T47D (cell line): ENCODE data around the gene HVCN1.
"Not testable (repeated sequence)": the region's sequence is repeated elsewhere in the genome, so short reads cannot be mapped to it uniquely, and the experiment has no call there.

Experiments used
- DNase-seq, 2 experiments: peaks; one replicate each; pipeline versions ENCODE4 v3.0.0 to v3.0.0-alpha.2; 2011 to 2012; ENCODE audit warnings: low read depth in 1 of 2, low spot score in 1 of 2
- JUND ChIP-seq: IDR thresholded peaks from 2 replicates; pipeline ENCODE4 v1.6.1; 2012; ENCODE audit warnings: low read depth
- in situ Hi-C: cut with HindIII; loops from 2 replicates; pipeline ENCODE4 v1.10.0; 2016; ENCODE audit warnings: low sequenced_read_pairs, low pct_unique_long_range_greater_than_20kb

The HVCN1 gene

DNA sequence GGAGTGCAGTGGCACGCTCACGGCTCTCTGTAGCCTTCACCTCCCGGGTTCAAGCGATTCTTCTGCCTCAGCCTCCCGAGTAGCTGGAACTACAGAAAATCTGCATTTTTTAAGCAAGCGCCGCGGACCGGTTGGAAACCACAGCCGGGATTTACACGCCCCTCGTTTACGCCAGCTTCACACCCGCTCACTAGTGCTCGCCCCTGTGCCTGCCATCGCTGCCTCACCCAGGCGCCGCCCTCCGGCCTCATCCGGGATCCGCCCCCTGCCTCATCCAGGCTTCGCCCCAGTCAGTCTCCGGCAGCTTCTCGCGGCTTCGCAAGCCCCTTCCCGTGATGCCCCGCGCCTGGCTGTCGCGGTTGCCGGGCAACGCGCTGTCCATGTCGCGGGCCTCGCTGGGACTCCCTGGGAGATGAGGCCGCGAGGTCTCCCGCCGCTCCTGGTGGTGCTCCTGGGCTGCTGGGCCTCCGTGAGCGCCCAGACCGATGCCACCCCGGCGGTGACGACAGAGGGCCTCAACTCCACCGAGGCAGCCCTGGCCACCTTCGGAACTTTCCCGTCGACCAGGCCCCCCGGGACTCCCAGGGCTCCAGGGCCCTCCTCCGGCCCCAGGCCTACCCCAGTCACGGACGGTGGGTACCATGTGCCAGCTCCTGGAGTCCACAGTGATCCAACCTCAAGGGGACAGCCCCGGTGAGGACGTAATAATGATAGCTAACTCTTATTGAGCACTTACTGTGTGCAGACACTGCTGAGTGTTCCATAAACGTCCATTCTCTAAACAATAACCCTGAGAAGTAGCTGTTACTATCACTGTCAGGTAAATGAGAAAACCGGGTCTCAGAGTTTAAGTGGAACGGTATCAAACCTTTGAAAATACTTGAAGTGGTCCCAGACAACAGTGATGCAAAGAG is 74.9 kb downstream of the HVCN1 start, which contains the start of gene TCTN1:
TSS of gene TCTN1 (plus strand) at position 359 of the 914 bp plus-strand sequence. CDS start at position 413, 54 bp downstream.
- in situ Hi-C loops: no loop called here
- no peak for TF ChIP-seq JUND
- peak; percentile 96 to 98 for DNase-seq

DNA sequence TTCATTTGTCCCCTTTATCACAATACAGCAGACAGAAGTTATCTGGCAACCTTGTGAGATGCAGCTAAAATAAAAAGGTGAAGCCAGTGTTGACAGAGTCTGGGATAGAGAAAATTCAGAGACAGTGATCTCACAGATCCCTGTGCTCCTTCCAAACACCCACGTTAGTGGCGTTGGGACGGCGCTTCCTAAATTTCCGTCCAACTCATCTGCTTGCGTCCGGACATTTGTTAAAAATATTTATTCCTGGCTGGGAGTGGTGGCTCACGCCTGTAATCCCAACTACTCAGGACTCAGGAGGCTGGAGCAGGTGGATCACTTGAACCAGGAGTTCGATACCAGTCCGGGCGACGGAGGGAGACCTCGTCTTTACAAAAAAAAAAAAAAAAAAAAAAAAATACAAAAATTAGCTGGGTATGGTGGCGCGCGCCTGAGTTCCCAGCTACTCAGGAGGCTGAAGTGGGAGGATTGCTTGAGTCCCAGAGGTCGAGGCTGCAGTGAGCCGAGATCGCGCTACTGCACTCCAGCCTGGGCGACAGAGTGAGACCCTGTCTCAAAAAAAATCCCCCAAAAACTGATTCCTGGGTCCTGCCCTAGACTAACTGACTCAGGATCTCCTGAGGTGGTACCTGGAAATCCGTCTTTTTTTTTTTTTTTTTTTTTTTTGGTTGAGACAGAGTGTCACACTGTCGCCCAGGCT is 75.7 kb downstream of the HVCN1 start:
- no peak for DNase-seq
- TF ChIP-seq JUND: no peak
- in situ Hi-C loops: no loop called here

GRCh38 chr12:110606253-110606611 is 82.7 kb downstream of the HVCN1 start:
- no peak for TF ChIP-seq JUND
- DNase-seq: no peak
- in situ Hi-C loops: no loop called here

- peak in 1 of 2 experiments; percentile 86 for DNase-seq
- in situ Hi-C loops: not testable (repeated sequence)
Observed at GRCh38 chr12:110602085-110602814, 86.7 kb downstream of the HVCN1 start.

- peak in 1 of 2 experiments; percentile 66 for DNase-seq
- TF ChIP-seq JUND: no peak
- in situ Hi-C loops: no loop called here
Observed at GRCh38 chr12:110600254-110600653, 88.7 kb downstream of the HVCN1 start.

DNA sequence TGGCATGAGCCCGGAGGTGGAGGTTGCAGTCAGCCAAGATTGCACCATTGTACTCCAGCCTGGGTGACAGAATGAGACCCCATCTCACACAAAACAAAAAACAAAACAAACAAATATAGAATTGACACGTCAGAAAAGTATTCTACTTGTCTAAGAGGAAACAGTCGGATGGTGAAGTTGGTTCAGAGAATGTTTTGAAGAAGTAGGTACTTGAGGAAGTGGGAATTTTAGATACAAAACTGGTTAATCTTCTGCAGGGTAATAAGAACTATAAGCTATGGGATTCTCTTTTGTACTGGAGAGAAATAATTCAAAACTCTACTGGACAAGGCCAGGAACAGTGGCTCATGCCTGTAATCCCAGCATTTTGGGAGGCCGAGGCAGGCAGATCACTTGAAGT is 89.6 kb downstream of the HVCN1 start:
- DNase-seq: no peak
- no peak for TF ChIP-seq JUND
- in situ Hi-C loops: no loop called here
